Measurements from ENCODE around the gene CCDC121.

DNA sequence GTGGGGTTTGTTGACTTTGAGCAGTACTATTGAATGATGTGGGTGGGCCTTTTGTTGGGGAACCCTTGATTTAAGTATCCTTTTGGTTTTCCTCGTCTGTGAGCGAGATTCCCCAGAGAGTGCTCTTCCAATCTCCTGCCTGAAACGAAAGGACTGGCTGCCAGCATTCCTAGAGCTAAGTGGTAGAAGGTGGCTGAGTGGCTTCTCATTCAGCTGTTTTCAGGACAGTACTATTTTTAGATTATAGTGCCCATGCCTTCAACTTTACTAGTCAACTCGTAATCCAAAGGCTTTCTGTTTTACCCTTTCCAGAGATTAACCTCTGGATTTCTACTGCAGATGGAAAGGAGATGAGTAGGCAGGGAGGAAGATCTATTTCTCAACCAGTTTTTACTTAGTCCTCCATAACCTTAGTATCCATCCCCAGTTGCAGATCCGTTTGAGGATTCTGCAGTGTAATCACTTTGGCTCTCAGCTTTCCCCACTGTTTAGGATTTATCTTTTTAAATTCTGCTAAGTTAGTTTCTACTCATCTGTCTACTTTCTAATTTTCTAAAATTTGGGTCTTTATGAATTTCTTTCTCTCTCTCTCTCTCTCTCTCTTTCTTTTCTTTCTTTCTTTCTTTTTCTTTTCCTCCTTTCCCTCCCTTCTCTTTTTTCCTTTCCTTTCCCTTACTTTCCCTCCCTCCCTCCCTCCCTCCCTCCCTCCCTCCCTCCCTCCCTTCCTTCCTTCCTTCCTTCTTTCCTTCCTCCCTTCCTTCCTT lies 44.1 kb upstream of the CCDC121 start:
- no peak for TF ChIP-seq LEF1 (IDR thresholded peaks at IDR 0.05; ENCODE audit: borderline replicate concordance)
- no peak for TF ChIP-seq ELF4 (IDR thresholded peaks at IDR 0.05)
- TF ChIP-seq BHLHE40 (IDR thresholded peaks at IDR 0.05; ENCODE audit: borderline replicate concordance), result no peak
- TF ChIP-seq ZNF384 (IDR thresholded peaks at IDR 0.05), result no peak
- TF ChIP-seq SP1 (IDR thresholded peaks at IDR 0.05), result no peak
- no peak for TF ChIP-seq TARDBP (IDR thresholded peaks at IDR 0.05)
- no peak for TF ChIP-seq FOXK2 (IDR thresholded peaks at IDR 0.05)
- TF ChIP-seq NFRKB (IDR thresholded peaks at IDR 0.05), result no peak
- TF ChIP-seq SUZ12 (IDR thresholded peaks at IDR 0.05), result no peak
- no peak for TF ChIP-seq HDGF (IDR thresholded peaks at IDR 0.05; ENCODE audit: borderline replicate concordance)
- no peak for TF ChIP-seq FOXM1 (IDR thresholded peaks at IDR 0.05; ENCODE audit: borderline replicate concordance)
- TF ChIP-seq, protein P1, sequence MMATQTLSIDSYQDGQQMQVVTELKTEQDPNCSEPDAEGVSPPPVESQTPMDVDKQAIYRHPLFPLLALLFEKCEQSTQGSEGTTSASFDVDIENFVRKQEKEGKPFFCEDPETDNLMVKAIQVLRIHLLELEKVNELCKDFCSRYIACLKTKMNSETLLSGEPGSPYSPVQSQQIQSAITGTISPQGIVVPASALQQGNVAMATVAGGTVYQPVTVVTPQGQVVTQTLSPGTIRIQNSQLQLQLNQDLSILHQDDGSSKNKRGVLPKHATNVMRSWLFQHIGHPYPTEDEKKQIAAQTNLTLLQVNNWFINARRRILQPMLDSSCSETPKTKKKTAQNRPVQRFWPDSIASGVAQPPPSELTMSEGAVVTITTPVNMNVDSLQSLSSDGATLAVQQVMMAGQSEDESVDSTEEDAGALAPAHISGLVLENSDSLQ (IDR thresholded peaks at IDR 0.05), result no peak
- no peak for TF ChIP-seq ARNT (IDR thresholded peaks at IDR 0.05)

Data from HEK293T (cell line).